Cardiac muscle cell (in vitro differentiated cells and primary cell): ENCODE measurements around the gene TTC33. TPM values are rescaled to one million over a fixed set of nuclear protein-coding genes. Genes with fewer than 3 reads are reported as not detected.

Source experiments
- DNase-seq, 2 donors: peaks; one replicate each; pipeline versions ENCODE4 v3.0.0 to v3.0.0-alpha.2; 2010 to 2017; ENCODE audit warnings: low read depth in 1 of 2, low spot score in 1 of 2
- H3K27ac ChIP-seq: fragments of 200-600 bp; sonication (generic); 2 replicates; pipeline ENCODE4 v1.5.1; 2016
- H3K27me3 ChIP-seq: fragments of 200-600 bp; sonication (generic); 2 replicates; pipeline ENCODE4 v1.6.0; 2016; ENCODE audit warnings: control low read depth
- H3K36me3 ChIP-seq: fragments of 200-600 bp; sonication (generic); 2 replicates; pipeline ENCODE4 v1.5.1; 2016; ENCODE audit warnings: control low read depth
- H3K4me1 ChIP-seq: fragments of 200-600 bp; sonication (generic); 2 replicates; pipeline ENCODE4 v1.8.1; 2017; ENCODE audit warnings: low read depth, mild to moderate bottlenecking, mixed run types
- H3K4me3 ChIP-seq: fragments of 200-600 bp; sonication (generic); 2 replicates; pipeline ENCODE4 v1.5.1; 2016; ENCODE audit warnings: mild to moderate bottlenecking
- H3K9me3 ChIP-seq: fragments of 200-600 bp; sonication (generic); 2 replicates; pipeline ENCODE4 v1.5.1; 2017; ENCODE audit warnings: low read depth, mild to moderate bottlenecking, control low read depth
- CTCF ChIP-seq: IDR thresholded peaks from 2 replicates; pipeline ENCODE4 v1.5.1; 2012; ENCODE audit warnings: low read depth, mild to moderate bottlenecking, low read length
- polyA plus RNA-seq: library from polyadenylated mRNA; unstranded; fragments of >200 nt; fragmentation: Nextera tagmentation; extraction: Ambion mirVana; gene quantifications from 2 replicates; pipeline ENCODE4 v1.2.1, GENCODE V29; 2016
- total RNA-seq: library from RNA; depleted of rRNA; stranded (reverse); fragments of >200 nt; gene quantifications from 2 replicates; pipeline ENCODE4 v1.2.3, GENCODE V29; 2016

TTC33 gene
- total RNA-seq (13.4 and 46.7 TPM in 2 replicates), polyA plus RNA-seq (16.3 and 17.2 TPM in 2 replicates)

DNA sequence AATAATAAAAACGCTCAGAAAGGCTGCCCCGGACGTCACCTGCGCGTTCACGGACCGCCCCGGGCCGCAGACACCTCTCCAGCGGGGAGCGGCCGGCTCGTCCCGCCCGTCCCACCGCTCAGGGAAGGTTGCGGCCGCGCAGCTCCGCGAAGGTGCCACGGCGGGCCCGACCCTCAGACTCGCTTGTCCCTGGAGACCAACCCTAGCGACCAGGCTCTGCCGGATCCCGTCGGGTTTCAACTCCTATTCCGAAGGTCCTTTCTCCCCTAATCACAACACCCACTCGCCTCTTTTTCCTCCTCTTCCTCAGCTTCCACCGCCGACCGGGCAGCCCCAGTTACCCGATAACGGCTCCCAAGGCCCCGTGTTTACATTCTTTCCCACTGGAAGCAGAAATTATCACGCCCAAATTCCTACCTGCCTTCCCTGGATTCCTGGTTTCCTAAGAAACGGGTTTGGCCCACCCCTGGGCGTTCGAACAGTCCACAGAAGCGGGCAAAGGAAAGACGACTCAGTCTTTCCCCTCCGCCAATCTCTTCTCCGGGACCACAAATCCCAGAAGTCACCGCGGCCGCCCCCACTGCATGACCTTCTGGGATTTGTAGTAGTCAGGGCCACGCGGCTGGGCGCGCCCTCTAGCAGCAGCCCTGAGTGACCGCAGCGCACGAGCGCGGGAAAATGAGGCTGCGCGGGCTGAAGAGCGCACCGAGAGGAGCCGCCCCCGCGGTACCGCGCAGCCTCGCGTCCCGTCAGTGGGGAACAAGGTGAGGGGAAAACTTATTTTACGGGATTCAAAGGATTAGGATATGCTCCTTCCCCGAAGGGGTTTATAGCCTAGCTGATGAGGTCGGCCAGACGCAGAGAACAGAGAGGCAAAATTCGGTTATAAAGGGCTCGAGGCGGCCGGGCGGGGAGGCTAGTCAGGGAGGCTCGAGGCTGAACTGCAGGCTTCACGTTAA, at the start of gene TTC33:
Gene TTC33 (minus strand): TSS at position 555 of the 959 bp plus-strand sequence. CDS start 8,943 bp downstream, outside the sequence.
- Histone ChIP-seq H3K27me3 (no peaks in the 10 kb centered on the region), H3K4me1 (peaks cover 10% of the 10 kb centered on the region), H3K27ac (peak within 1 kb of the TSS; percentile 98), H3K36me3 (no peaks in the 10 kb centered on the region), H3K9me3 (no peaks in the 10 kb centered on the region), H3K4me3 (peak within 1 kb of the TSS; percentile 86)
- peak; percentile 97 for DNase-seq
- TF ChIP-seq CTCF, result peak; percentile 68

DNA sequence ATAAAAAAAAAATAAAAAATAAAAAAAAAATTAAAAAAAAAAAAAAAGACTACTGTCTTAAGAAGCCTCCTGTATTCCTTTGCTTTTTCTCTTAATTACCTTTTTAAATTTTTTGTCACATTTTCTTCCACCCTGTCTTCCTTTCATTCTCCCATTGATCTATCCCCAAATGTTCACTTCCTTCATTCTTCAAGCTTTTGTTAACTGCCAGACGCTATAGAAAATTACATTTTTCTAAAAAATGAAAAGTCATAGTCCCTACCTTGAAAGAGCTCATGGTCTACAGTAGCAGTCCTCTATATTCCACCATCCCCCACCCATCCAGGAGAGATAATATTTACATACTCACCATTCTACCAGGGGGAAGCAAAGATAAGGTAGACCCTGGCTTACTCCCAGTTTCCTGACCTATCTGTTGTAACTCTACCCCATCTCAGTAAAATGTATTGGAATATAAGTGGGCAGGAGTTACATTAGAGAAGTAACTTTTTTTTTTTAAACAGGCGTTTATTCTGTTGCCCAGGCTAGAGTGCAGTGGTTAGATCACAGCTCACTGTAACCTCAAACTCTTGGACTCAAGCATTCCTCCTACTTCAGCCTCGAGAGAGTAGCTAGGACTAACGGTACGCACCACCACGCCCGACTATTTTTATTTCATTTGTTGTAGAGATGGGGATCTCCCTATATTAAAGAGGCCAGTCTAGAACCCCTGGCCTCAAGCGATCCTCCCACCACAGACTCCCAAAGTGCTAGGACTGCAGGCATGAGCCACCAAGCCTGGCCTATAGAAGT, 46.2 kb upstream of the TTC33 start:
- TF ChIP-seq CTCF, result no peak

DNA sequence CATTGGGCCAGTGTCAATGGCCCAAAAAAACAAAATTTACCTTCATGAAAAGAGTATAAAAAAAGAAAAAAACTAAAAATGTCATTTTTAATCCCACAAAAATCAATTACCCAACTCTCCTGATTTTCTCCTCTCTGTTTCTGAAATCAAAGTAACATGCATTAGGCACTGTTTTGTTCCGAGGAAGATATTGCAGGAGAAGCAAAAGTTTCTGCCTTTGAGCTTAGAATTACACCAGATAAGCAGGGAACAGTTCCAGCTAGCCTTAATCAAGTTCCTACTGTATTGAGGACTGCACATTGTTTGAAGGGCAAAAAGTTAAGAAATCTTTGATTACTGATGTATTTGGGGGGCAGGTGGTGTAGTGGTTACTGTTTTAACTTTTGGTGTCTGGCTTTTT, 43.5 kb upstream of the TTC33 start:
- no peaks in the 10 kb centered on the region for H3K9me3 ChIP-seq
- no peak overlapping the region for H3K27ac ChIP-seq
- no peaks in the 10 kb centered on the region for H3K36me3 ChIP-seq
- H3K27me3 ChIP-seq, result no peaks in the 10 kb centered on the region
- peak in 1 of 2 donors; percentile 48 for DNase-seq
- peak overlapping the region; percentile 87 for H3K4me3 ChIP-seq
- peaks cover 8% of the 10 kb centered on the region for H3K4me1 ChIP-seq
- no peak for TF ChIP-seq CTCF

More for the DNA sequence above, 46.2 kb upstream of the TTC33 start:
- no peak overlapping the region for H3K27ac ChIP-seq
- no peak overlapping the region for H3K4me3 ChIP-seq
- no peaks in the 10 kb centered on the region for H3K36me3 ChIP-seq
- H3K4me1 ChIP-seq, result peaks cover 8% of the 10 kb centered on the region
- no peaks in the 10 kb centered on the region for H3K27me3 ChIP-seq
- H3K9me3 ChIP-seq, result no peaks in the 10 kb centered on the region
- no peak for DNase-seq

- TF ChIP-seq CTCF, result no peak
- Histone ChIP-seq H3K4me1 (peaks cover 8% of the 10 kb centered on the region), H3K27ac (peak overlapping the region; percentile 64), H3K27me3 (no peaks in the 10 kb centered on the region), H3K36me3 (no peaks in the 10 kb centered on the region), H3K4me3 (peak overlapping the region; percentile 87), H3K9me3 (no peaks in the 10 kb centered on the region)
- DNase-seq, result no peak
Observed at GRCh38 chr5:40798801-40799210, 43.0 kb upstream of the TTC33 start.

GRCh38 chr5:40798012-40798800, 42.4 kb upstream of the TTC33 start, which contains the start of gene PRKAA1:
PRKAA1 (minus strand) TSS chr5:40798374; CDS start chr5:40798189, 185 bp downstream.
- peak; percentile 57 for TF ChIP-seq CTCF
- H3K36me3 ChIP-seq, result no peaks in the 10 kb centered on the region
- no peaks in the 10 kb centered on the region for H3K9me3 ChIP-seq
- H3K27me3 ChIP-seq, result no peaks in the 10 kb centered on the region
- H3K4me3 ChIP-seq, result peak within 1 kb of the TSS; percentile 87
- peak within 1 kb of the TSS; percentile 89 for H3K27ac ChIP-seq
- peaks cover 8% of the 10 kb centered on the region for H3K4me1 ChIP-seq
- DNase-seq, result peak; percentile 94 to 95
